HepG2 (cell line): ENCODE results near the gene SMIM13. TPM values are rescaled to one million over a fixed set of nuclear protein-coding genes. Genes with fewer than 3 reads are reported as not detected.

Experiments used
- ARID5B ChIP-seq: IDR thresholded peaks from 2 replicates; pipeline ENCODE4 v1.4.0; 2020; ENCODE audit warnings: mild to moderate bottlenecking, missing genetic modification reagents
- ATF1 ChIP-seq: IDR thresholded peaks from 2 replicates; pipeline ENCODE4 v1.6.1; 2016; ENCODE audit warnings: mild to moderate bottlenecking, control low read depth
- FOXO1 ChIP-seq: sonication (generic); formaldehyde crosslinking; IDR thresholded peaks from 2 replicates; pipeline ENCODE4 v1.4.0; 2020; ENCODE audit warnings: missing genetic modification reagents
- HDAC1 ChIP-seq: sonication (generic); formaldehyde crosslinking; IDR thresholded peaks from 2 replicates; pipeline ENCODE4 v1.5.1; 2020; ENCODE audit warnings: mild to moderate bottlenecking, missing genetic modification reagents
- HIVEP1 ChIP-seq: sonication (generic); formaldehyde crosslinking; IDR thresholded peaks from 2 replicates; pipeline ENCODE4 v1.4.0; 2020; ENCODE audit warnings: mild to moderate bottlenecking, missing genetic modification reagents
- MXD1 ChIP-seq: sonication (generic); formaldehyde crosslinking; IDR thresholded peaks from 2 replicates; pipeline ENCODE4 v1.4.0; 2020; ENCODE audit warnings: mild to moderate bottlenecking, missing genetic modification reagents
- SMARCC2 ChIP-seq: fragments of 450-650 bp; IDR thresholded peaks from 2 replicates; pipeline ENCODE4 v1.6.1; 2017; ENCODE audit warnings: antibody characterized with exemption, mild to moderate bottlenecking
- SP5 ChIP-seq: IDR thresholded peaks from 2 replicates; pipeline ENCODE4 v1.6.1; 2016; ENCODE audit warnings: low read depth, borderline replicate concordance
- SUZ12 ChIP-seq: fragments of 150-350 bp; IDR thresholded peaks from 2 replicates; pipeline ENCODE4 v1.6.1; 2014; ENCODE audit warnings: low read depth, low read length
- ZBTB4 ChIP-seq: sonication (generic); formaldehyde crosslinking; IDR thresholded peaks from 2 replicates; pipeline ENCODE4 v1.4.0; 2020; ENCODE audit warnings: missing genetic modification reagents, mild to moderate bottlenecking, borderline replicate concordance
- ZBTB43 ChIP-seq: sonication (generic); formaldehyde crosslinking; conservative IDR thresholded peaks from 2 replicates; pipeline ENCODE4 v1.4.0; 2020; ENCODE audit warnings: missing genetic modification reagents
- ZKSCAN5 ChIP-seq: sonication (generic); formaldehyde crosslinking; IDR thresholded peaks from 2 replicates; pipeline ENCODE4 v1.5.1; 2020; ENCODE audit warnings: mild to moderate bottlenecking, missing genetic modification reagents
- ZNF101 ChIP-seq: sonication (generic); formaldehyde crosslinking; IDR thresholded peaks from 2 replicates; pipeline ENCODE4 v1.4.0; 2020; ENCODE audit warnings: mild to moderate bottlenecking, low read depth, missing genetic modification reagents, borderline replicate concordance
- ZNF234 ChIP-seq: sonication (generic); formaldehyde crosslinking; conservative IDR thresholded peaks from 2 replicates; pipeline ENCODE4 v1.5.1; 2020; ENCODE audit warnings: mild to moderate bottlenecking, missing genetic modification reagents
- ZNF282 ChIP-seq: fragments of 450-650 bp; IDR thresholded peaks from 2 replicates; pipeline ENCODE4 v1.6.1; 2018; ENCODE audit not compliant: partially characterized antibody
- ZNF558 ChIP-seq: sonication (generic); formaldehyde crosslinking; IDR thresholded peaks from 2 replicates; pipeline ENCODE4 v1.9.0; 2022; ENCODE audit warnings: mild to moderate bottlenecking, missing genetic modification reagents, borderline replicate concordance
- ZNF644 ChIP-seq: IDR thresholded peaks from 2 replicates; pipeline ENCODE4 v1.6.1; 2016; ENCODE audit warnings: low read depth
- polyA plus RNA-seq, 8 experiments: library from polyadenylated mRNA; depleted of rRNA in 3 of 8; stranded (reverse) in 7 of 8; unstranded in 1 of 8; fragments of >200 nt; fragmentation: Illumina TruSeq in 4 of 8; extraction: Trizol in 4 of 8; gene quantifications; 2 replicates each; pipeline versions ENCODE4 v1.2.1 to v1.2.3, GENCODE V29; 2011 to 2016; ENCODE audit warnings: low read depth in 4 of 8, missing spikeins in 1 of 8, mixed read lengths in 1 of 8; ENCODE audit not compliant: insufficient read depth in 1 of 8
- total RNA-seq, 5 experiments: library from RNA; depleted of rRNA; stranded (reverse); fragments of >200 nt; fragmentation: Illumina TruSeq; extraction: Trizol; gene quantifications; 2 replicates each; pipeline ENCODE4 v1.2.3, GENCODE V29; 2016; ENCODE audit warnings: low read depth in 1 of 5

SMIM13 gene
- total and polyA plus RNA-seq, 2 of the 13 experiments (the other 11 are each of a cell fraction or from before 2014, with no cell fraction given): 2.7 to 10.2 TPM

- TF ChIP-seq ZBTB4 (CRISPR knock-in tag) (no peak), SP5 (CRISPR knock-in tag) (no peak), ATF1 (CRISPR knock-in tag) (no peak), ZNF558 (CRISPR knock-in tag) (no peak), HDAC1 (CRISPR knock-in tag) (no peak), ZKSCAN5 (CRISPR knock-in tag) (no peak), ZBTB43 (CRISPR knock-in tag) (no peak), SMARCC2 (no peak), HIVEP1 (peak; percentile 76; the same call in 1 of the 2 replicates), MXD1 (0 out of 2 replicates have a peak, but pooled peaks have one; percentile 36), ARID5B (peak; percentile 62), ZNF234 (CRISPR knock-in tag) (no peak), ZNF101 (CRISPR knock-in tag) (no peak), ZNF282 (no peak), SUZ12 (no peak), FOXO1 (CRISPR knock-in tag) (no peak), ZNF644 (CRISPR knock-in tag) (no peak)
Observed at GRCh38 chr6:11164717-11165646, 71.3 kb downstream of the SMIM13 start (continued).
